A172 (cell line): Measurements from ENCODE around the gene OR2L2. TPM values are rescaled to one million over a fixed set of nuclear protein-coding genes. Genes with fewer than 3 reads are reported as not detected.
"Not testable (repeated sequence)": the region's sequence is repeated elsewhere in the genome, so short reads cannot be mapped to it uniquely, and the experiment has no call there.

Experiments
- DNase-seq: peaks from one replicate; pipeline ENCODE4 v3.0.0-alpha.2; 2015; ENCODE audit warnings: low spot score
- total RNA-seq: library from RNA; depleted of rRNA; stranded (reverse); fragments of >200 nt; shearing (Covaris generic); gene quantifications from 2 replicates; pipeline ENCODE4 v1.2.3, GENCODE V29; 2014; rRNA removed

OR2L2 gene, protein sequence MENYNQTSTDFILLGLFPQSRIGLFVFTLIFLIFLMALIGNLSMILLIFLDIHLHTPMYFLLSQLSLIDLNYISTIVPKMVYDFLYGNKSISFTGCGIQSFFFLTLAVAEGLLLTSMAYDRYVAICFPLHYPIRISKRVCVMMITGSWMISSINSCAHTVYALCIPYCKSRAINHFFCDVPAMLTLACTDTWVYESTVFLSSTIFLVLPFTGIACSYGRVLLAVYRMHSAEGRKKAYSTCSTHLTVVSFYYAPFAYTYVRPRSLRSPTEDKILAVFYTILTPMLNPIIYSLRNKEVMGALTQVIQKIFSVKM
- not detected in 2 replicates for total RNA-seq

DNA sequence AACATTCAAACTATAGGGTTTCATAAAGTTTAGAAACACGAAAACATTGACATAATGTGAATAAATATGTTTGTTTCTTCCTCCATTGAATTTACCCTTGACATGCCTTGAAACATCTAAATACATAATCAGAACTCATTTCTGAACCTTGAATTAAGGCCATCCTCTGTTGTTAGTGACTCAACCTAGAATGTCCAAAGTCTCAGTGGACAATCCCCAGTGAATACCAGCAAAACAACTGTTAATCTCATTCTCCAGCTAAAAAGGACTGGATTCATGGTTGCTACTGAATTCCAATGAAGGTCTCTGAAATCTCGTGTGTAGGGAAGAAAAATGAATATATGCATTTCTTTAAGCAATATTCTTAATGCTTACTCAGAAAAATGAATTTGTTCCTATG lies at the start of gene OR2L2:
Gene OR2L2 (plus strand): TSS at position 301 of the 400 bp plus-strand sequence. CDS start 8,198 bp downstream, outside the sequence.
- DNase-seq, result no peak

DNA sequence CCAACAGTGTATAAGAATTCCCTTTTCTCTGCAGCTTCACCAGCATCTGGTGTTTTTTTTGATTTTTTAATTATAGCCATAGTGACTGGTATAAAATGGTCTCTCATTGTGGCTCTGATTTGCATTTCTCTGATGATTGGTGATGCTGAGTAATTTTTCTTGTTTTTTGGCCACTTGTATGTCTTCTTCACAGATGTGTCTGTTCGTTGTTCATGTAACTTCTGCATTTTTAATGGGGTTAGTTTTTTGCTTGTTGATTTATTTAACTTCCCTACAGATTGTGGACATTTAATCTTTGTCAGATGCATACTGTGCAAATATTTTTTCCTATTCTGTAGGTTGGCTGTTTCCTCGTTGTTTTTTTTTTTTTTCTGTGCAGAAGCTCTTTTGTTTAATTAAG lies 36.9 kb upstream of the OR2L2 start:
- DNase-seq, result no peak

DNA sequence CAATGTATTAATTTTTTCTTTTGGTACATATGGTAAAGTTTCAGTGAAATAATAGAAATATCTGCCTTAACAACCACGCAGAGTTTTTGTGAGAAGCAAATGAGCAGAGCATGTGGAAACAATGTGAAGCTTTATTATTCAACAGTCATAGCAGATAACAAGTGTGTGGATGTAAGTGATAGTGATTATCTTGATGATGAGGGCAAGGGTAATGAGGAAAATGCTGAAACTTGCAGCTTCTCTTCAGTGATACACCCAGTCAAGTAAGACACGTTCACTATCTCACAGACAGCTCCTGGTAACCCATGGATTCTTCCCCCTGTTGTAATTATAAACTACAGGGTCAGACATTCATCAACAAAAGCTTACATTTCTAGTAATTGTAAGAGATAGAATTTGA lies 31.1 kb upstream of the OR2L2 start:
- DNase-seq, result no peak

DNA sequence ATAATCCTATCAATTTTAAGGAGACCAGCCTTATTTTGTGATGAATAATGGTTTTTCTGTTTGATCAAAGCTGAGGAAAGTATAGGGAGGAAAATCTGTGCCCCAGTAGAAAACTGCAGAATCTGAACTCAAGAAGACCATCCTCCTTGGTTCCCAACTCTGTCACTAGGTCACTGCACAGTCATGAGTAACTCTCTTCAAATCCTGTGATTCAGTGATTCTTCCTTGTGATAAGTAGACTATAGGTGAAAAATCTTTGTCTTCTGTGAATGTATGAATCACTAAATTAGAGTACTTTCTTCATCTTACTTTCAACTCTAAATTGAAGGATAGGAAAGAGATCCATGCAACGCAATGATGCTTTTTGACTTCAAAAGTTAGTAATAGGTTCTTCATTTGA lies 29.7 kb upstream of the OR2L2 start:
- no peak for DNase-seq

DNA sequence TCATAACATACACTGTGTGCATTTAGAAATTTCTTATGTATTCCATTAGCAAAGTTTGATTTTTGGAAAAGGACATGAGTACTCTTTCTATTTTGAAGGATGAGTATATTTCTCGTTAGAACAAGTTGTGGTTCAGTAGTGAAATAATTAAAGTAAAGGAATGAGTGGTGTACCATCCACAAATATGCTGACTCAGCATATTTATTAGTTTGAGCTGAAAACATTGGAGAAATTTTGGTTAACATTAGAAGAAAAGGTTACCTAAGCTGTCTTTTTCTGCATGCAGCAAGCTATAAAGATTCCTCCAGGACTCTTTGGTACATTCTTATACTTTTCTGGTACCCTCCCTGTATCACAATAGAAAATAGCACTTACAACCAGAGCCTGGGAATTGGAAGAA lies 22.1 kb upstream of the OR2L2 start:
- no peak for DNase-seq

DNA sequence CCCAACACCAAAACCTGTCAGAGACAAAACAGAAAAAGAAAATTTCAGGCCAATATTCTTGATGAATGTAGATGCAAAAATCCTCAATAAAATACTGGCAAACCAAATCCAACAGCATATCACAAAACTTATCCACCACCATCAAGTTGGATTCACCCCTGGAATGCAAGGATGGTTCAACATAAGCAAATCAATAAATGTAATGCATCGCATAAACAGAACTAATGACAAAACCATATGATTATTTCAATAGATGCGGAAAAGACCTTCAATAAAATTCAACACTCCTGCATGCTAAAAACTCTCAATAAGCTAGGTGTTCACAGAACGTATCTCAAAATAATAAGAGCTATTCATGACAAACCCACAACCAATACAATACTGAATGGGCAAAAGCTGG lies 20.2 kb upstream of the OR2L2 start:
- no peak for DNase-seq

DNA sequence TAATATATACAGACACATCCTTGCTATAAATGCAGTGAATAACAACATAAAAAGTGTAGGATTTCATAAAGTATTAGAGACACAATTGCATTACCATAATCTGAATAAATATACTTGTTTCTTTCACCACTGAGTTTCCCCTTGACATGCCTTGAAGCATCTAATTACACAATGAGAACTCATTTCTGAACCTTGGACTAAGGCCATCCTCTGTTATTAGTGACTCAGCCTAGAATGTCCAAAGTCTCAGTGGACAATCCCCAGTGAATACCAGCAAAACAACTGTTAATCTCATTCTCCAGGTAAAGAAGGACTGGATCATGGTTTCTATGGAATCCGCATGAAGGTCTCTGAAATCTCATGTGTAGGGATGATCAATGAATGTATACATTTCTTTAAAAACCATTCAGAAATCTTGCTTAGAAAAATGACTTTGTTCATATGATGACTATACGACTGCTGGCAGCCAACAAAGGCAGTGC lies 16.6 kb upstream of the OR2L2 start, which contains the start of gene OR2L5:
Gene OR2L5 (plus strand): TSS at position 432 of the 482 bp plus-strand sequence. CDS start 8,288 bp downstream, outside the sequence.
- DNase-seq, result no peak

DNA sequence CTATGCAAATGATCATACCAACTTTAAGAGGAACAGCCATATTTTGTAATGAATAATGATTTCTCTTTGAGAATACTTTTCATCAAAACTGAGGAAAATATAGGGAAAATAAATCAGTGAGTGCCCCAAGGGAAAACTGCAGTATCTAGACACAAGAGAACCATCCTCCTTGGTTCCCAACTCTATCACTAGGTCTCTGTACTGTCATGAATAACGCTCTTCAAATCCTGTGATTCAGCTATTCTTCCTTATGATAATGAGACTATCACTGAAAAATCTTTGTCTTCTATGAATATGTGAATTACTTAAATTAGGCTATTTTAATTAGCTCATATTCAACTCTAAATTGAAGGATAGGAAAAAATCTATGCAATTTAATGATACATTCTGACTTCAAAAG lies 14.1 kb upstream of the OR2L2 start:
- DNase-seq, result no peak

DNA sequence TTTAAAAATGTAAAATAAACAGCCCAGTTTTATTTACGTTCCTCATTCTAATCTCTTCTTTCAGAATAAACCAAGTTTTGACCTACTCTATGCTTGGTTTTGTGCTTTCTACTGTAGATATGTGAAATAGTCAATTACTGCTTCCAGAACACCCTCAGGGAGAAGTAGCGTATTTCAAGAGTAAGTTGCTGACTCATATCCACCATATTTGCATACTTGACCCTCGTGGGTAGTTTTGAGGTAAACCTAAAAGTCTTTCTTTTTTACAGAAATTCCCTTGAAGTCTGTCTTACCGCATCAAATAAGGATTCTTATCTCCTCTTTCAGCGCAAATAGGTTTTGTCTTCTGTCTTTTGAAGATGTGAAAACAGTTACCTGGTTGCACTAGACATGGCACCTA lies 15.3 kb downstream of the OR2L2 start:
- DNase-seq, result no peak

DNA sequence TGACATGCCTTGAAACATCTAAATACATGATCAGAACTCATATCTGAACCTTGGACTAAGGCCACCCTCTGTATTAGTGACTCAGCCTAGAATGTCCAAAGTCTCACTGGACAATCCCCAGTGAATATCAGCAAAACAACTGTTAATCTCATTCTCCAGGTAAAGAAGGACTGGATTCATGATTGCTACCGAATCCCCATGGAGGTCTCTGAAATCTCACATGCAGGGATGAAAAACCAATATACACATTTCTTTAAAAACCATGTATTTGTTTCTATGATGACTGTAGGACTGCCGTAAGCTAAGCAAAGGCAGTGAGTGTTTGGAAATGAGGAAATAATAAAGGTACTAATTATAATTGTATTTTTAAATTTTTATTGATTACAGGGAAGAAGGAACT lies 16.7 kb downstream of the OR2L2 start, which contains the start of gene OR2L3:
Gene OR2L3 (plus strand): TSS at position 301 of the 400 bp plus-strand sequence. CDS start 13,846 bp downstream, outside the sequence.
- DNase-seq, result no peak

DNA sequence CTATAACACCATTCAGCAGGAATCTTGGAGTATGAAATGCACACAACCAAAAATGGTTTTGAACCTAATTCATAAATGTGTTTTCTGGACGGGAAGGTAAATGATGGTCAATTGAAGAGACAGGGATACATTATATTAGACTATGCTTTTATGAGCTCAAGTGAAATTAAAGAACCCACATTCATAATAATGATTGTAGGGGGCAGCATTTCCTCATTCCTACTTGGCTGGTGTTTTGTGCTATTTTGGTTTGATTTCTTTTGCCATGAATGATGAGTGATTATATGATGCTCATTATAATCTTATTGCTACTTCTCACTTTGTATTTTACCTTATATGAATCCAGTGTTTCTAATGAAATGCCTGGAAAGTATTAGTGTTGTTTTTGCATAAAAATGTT lies 17.1 kb downstream of the OR2L2 start:
- no peak for DNase-seq

DNA sequence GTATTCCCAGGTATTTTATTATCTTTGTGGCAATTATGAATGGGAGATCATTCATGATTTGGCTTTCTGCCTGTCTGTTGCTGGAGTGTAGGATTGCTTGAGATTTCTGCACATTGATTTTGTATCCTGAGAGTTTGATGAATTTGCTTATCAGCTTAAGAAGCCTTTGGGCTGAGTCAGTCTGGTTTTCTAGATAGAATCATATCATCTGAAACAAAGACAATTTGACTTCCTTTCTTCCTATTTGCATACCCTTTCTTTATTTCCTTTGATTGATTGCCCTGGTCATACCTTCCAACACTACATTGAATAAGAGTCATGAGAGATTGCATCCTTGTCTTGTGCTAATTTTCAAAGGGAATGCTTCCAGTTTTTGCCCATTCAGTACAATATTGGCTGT lies 24.8 kb downstream of the OR2L2 start:
- DNase-seq, result no peak

DNA sequence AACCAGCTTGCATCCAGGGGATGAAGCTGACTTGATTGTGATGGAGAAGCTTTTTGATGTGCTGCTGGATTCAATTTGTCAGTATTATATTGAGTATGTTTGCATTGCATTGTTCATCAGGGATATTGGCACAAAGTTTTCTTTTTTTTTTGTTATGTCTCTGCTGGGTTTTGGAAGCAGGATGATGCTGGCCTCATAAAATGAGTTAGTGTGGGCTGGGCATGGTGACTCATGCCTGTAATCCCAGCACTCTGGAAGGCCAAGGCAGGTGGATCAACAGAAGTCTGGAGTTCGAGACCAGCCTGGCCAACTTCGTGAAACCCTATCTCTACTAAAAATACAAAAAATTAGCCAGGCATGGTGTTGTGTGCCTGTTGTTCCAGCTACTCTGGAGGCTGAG lies 25.4 kb downstream of the OR2L2 start:
- DNase-seq, result no peak

DNA sequence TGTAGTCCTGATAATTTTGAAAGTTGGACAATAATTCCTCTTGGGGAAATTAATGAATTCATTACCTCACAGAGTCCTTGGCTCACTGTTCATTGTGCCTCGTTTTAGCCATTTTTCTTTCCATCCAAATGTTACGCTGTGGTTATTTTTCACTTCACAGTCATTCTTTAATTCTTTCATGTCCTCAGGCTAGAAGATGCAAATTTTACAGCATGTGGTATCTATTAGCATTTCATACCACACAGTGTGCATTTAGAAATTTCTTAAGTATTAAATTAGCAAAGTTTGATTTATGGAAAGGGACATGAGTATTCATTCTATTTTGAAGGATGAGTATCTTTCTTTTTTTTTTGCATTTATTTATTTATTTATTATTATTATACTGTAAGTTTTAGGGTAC lies 35.2 kb downstream of the OR2L2 start:
- DNase-seq, result no peak

DNA sequence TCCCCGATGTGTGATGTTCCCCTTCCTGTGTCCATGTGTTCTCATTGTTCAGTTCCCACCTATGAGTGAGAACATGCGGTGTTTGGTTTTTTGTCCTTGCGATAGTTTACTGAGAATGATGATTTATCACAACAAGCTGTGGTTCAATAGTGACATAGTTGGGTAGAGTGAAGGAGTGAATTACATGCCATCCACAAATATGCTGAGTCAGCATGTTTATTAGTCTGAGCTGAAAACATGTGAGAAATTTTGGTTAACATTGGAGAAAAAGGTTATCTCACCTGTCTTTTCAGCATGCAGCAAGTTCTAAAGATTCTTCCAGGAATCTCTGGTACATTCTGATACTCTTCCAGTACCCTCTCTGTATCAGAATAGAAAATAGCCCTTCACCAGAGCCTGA lies 35.7 kb downstream of the OR2L2 start:
- DNase-seq, result no peak

DNA sequence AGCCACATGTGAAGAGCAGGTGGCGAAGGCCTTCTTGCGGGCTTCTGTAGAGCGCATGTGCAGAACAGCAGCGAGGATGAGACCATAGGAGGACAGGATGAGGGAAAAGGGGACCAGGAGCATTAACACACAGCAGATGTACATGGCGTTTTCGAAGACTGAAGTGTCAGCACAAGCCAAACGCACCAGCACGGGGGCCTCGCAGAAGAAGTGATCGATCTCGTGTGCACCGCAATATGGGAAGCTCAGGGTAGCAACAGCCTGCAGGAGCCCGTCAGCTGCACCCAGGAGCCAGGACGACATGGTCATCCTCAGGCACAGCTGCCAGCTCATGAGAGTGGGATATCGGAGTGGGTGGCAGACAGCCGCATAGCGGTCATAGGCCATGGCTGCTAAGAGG lies 54.0 kb downstream of the OR2L2 start:
- not testable (repeated sequence) for DNase-seq

Other genes starting within 250 kb of the OR2L2 start
- not detected in 2 replicates for gene OR14A16, start 206.0 kb upstream of the OR2L2 start, total RNA-seq
- gene OR11L1, start 188.2 kb upstream of the OR2L2 start, total RNA-seq, result not detected in 2 replicates
- not detected in 2 replicates for gene TRIM58, start 172.9 kb upstream of the OR2L2 start, total RNA-seq
- not detected in 2 replicates for gene OR2W3, start 134.5 kb upstream of the OR2L2 start, total RNA-seq
- gene OR2T8, start 109.8 kb upstream of the OR2L2 start, total RNA-seq, result not detected in 2 replicates
- gene OR2AJ1, start 105.2 kb upstream of the OR2L2 start, total RNA-seq, result not detected in 2 replicates
- not detected in 2 replicates for gene OR2L8, start 81.2 kb upstream of the OR2L2 start, total RNA-seq
- not detected in 2 replicates for gene OR2AK2, start 64.8 kb upstream of the OR2L2 start, total RNA-seq
- not detected in 2 replicates for gene OR2L5, start 16.4 kb upstream of the OR2L2 start, total RNA-seq
- gene OR2L3, start 16.8 kb downstream of the OR2L2 start, total RNA-seq, result not detected in 2 replicates
- gene OR2L13, start 65.1 kb downstream of the OR2L2 start, total RNA-seq, result not detected in 2 replicates
- gene OR2M5, start 115.1 kb downstream of the OR2L2 start, total RNA-seq, result not detected in 2 replicates
- 0.14 TPM in 1 of 2 replicates, not detected in the other for gene OR2M2, start 144.8 kb downstream of the OR2L2 start, total RNA-seq
- 0.12 and 0.19 TPM in 2 replicates for gene OR2M3, start 167.2 kb downstream of the OR2L2 start, total RNA-seq
- gene OR2M4, start 201.3 kb downstream of the OR2L2 start, total RNA-seq, result 0.10 and 0.60 TPM in 2 replicates
- not detected in 2 replicates for gene OR2T33, start 247.9 kb downstream of the OR2L2 start, total RNA-seq